OCI-LY7 (cell line): Measurements from ENCODE around the gene VAMP8. TPM values are rescaled to one million over a fixed set of nuclear protein-coding genes. Genes with fewer than 3 reads are reported as not detected.

Experiments
- BruUV-seq: library from RNA; stranded (reverse); fragments of 400-500 nt; replicated peaks from 2 replicates; lab custom pipeline; 2021; lab: Mats Ljungman, UMichigan
- CTCF ChIA-PET: fragments of 300-600 bp; sonication (Branson Sonifier 250); formaldehyde crosslinking; loops from one replicate; lab custom pipeline; 2022; ENCODE audit warnings: antibody characterized with exemption; ENCODE audit not compliant: unreplicated experiment; lab: Charles Lee
- POLR2A ChIA-PET: fragments of 300-600 bp; sonication (Branson Sonifier 250); formaldehyde crosslinking; loops from one replicate; lab custom pipeline; 2022; ENCODE audit warnings: antibody characterized with exemption; lab: Charles Lee
- DNase-seq: peaks from one replicate; pipeline ENCODE4 v3.0.0-alpha.2; 2015; ENCODE audit warnings: low spot score
- H2AFZ ChIP-seq: fragments of 200-600 bp; sonication (generic), shearing (Covaris generic); 2 replicates; pipeline ENCODE4 v1.6.1; 2014; ENCODE audit warnings: mild to moderate bottlenecking, antibody characterized with exemption, low read length, moderate library complexity
- H3K27ac ChIP-seq: fragments of 200-600 bp; sonication (generic); 2 replicates; pipeline ENCODE4 v1.5.1; 2014; ENCODE audit warnings: mixed run types, low read depth, mild to moderate bottlenecking, moderate library complexity, low read length, inconsistent platforms; ENCODE audit not compliant: poor library complexity, severe bottlenecking
- H3K36me3 ChIP-seq: fragments of 200-600 bp; sonication (generic); 2 replicates; pipeline ENCODE4 v1.6.1; 2014; ENCODE audit warnings: mild to moderate bottlenecking, antibody characterized with exemption, low read length, moderate library complexity, mixed read lengths; ENCODE audit not compliant: insufficient read depth
- H3K4me1 ChIP-seq: fragments of 200-600 bp; sonication (generic); 2 replicates; pipeline ENCODE4 v1.5.1; 2014; ENCODE audit warnings: mild to moderate bottlenecking, low read length; ENCODE audit not compliant: insufficient read depth, poor library complexity, severe bottlenecking
- H3K4me2 ChIP-seq: fragments of 200-600 bp; sonication (generic); 2 replicates; pipeline ENCODE4 v1.6.1; 2014; ENCODE audit warnings: mild to moderate bottlenecking, low read length
- H3K4me3 ChIP-seq: fragments of 200-600 bp; sonication (generic); 2 replicates; pipeline ENCODE4 v1.5.1; 2014; ENCODE audit warnings: mild to moderate bottlenecking, low read depth, low read length; ENCODE audit not compliant: poor library complexity, severe bottlenecking
- H3K79me2 ChIP-seq: fragments of 200-600 bp; sonication (generic); 2 replicates; pipeline ENCODE4 v1.6.1; 2016; ENCODE audit warnings: low read depth, mild to moderate bottlenecking, low read length, moderate library complexity, mixed read lengths; ENCODE audit not compliant: insufficient read depth
- H3K9me2 ChIP-seq: fragments of 200-600 bp; sonication (generic); 2 replicates; pipeline ENCODE4 v1.6.1; 2016; ENCODE audit warnings: mild to moderate bottlenecking, low read length, mixed read lengths; ENCODE audit not compliant: insufficient read depth
- H3K9me3 ChIP-seq: fragments of 200-600 bp; sonication (generic); 2 replicates; pipeline ENCODE4 v1.6.1; 2014; ENCODE audit warnings: mild to moderate bottlenecking, mixed run types, low read length, mixed read lengths
- H4K20me1 ChIP-seq: fragments of 200-600 bp; sonication (generic); 2 replicates; pipeline ENCODE4 v1.6.1; 2014; ENCODE audit warnings: mild to moderate bottlenecking, antibody characterized with exemption, low read length, moderate library complexity, mixed read lengths; ENCODE audit not compliant: insufficient read depth
- EZH2phosphoT487 ChIP-seq: fragments of 200-600 bp; sonication (generic); IDR thresholded peaks from 2 replicates; pipeline ENCODE4 v1.6.1; 2018; ENCODE audit warnings: low read depth, borderline replicate concordance, mild to moderate bottlenecking, mixed run types, antibody characterized with exemption, low read length, moderate library complexity, mixed read lengths
- intact Hi-C: fragments of 100-400 bp; cut with micrococcal nuclease; formaldehyde crosslinking; loops from one replicate; pipeline ENCODE4 v1.10.0; 2022; ENCODE audit not compliant: unreplicated experiment
- total RNA-seq, 2 experiments: library from RNA; depleted of rRNA in 1 of 2; stranded (reverse); fragments of >200 nt in 1 of 2; shearing (Covaris generic) in 1 of 2; gene quantifications; 2 replicates each; pipeline ENCODE4 v1.2.3, GENCODE V29; 2014 to 2022
- TF ChIP-seq, protein P1 (sequence below): fragments of 200-600 bp; sonication (generic); conservative IDR thresholded peaks from 2 replicates; pipeline ENCODE4 v1.5.1; 2014; ENCODE audit warnings: mild to moderate bottlenecking, antibody characterized with exemption, low read length, moderate library complexity, mixed read lengths

Gene VAMP8
- total RNA-seq, 2 experiments from 2014 or later, result 112 to 152 TPM

DNA sequence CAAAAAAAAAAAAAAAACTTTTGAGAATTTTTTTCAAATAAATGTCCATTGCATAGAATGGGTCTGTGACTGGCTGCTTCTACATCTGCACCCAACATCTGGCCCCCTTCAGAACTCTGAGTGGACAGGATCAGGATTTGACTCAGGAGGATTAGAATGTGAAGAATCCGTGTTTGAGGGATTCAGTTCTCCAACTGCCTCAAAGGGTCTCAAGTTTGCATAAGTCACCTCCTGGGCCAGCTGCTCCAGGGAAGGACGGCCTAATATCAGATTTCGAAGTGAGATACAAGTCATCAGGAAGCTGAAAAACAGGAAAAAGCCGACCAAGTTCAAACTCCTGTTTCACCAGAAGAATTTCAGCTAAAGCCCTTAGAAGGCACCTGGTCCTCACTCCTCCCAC, 27.6 kb upstream of the VAMP8 start:
- Histone ChIP-seq H3K9me3 (no peaks in the 10 kb centered on the region), H3K27ac (no peak overlapping the region), H2AFZ (no peak overlapping the region), H3K36me3 (peaks cover 83% of the 10 kb centered on the region), H4K20me1 (no peaks in the 10 kb centered on the region; the same call in 1 of the 2 replicates), H3K4me1 (no peaks in the 10 kb centered on the region), H3K4me2 (no peak overlapping the region), H3K79me2 (no peaks in the 10 kb centered on the region), H3K9me2 (no peaks in the 10 kb centered on the region), H3K4me3 (no peak overlapping the region)
- TF ChIP-seq, protein P1, sequence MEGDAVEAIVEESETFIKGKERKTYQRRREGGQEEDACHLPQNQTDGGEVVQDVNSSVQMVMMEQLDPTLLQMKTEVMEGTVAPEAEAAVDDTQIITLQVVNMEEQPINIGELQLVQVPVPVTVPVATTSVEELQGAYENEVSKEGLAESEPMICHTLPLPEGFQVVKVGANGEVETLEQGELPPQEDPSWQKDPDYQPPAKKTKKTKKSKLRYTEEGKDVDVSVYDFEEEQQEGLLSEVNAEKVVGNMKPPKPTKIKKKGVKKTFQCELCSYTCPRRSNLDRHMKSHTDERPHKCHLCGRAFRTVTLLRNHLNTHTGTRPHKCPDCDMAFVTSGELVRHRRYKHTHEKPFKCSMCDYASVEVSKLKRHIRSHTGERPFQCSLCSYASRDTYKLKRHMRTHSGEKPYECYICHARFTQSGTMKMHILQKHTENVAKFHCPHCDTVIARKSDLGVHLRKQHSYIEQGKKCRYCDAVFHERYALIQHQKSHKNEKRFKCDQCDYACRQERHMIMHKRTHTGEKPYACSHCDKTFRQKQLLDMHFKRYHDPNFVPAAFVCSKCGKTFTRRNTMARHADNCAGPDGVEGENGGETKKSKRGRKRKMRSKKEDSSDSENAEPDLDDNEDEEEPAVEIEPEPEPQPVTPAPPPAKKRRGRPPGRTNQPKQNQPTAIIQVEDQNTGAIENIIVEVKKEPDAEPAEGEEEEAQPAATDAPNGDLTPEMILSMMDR, result no peak
- TF ChIP-seq EZH2phosphoT487, result no peak
- DNase-seq, result no peak
- ChIA-PET CTCF (interaction anchor here (0.6 to 2.7 kb wide), 2 partner anchors 113 to 130 kb away, joined by 4 to 7 read pairs; no protein-coding TSS in a partner anchor), POLR2A (interaction anchor here (0.6 to 5.3 kb wide), 6 partner anchors 9 to 167 kb away, joined by 3 to 48 read pairs (median 6); partner anchors contain the start of gene MAT2A)
- intact Hi-C loops, result no loop called here
- BruUV-seq, result no TSS peak

DNA sequence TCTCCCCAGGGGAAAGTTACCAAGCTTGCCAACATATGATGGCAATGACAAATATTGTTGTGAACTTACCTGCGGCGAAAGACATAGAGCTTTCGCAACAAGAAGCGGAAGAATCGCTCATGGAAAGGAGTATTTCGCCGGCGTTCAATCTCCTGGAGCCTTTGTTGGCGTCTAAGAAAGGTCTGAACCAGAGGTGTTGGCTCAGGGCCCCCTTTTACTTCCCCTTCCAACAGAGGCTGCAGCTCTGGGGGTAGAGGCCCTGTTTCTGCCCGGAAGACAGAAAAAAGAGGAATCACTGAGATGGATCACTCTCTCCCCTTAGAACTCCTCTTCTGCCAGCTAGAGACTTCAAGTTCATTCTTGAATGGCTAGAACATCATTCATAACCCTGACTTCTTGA, 26.9 kb upstream of the VAMP8 start:
- H4K20me1 ChIP-seq, result no peaks in the 10 kb centered on the region; the same call in 1 of the 2 replicates
- peaks cover 83% of the 10 kb centered on the region for H3K36me3 ChIP-seq
- H3K4me2 ChIP-seq, result no peak overlapping the region
- H3K79me2 ChIP-seq, result no peaks in the 10 kb centered on the region
- intact Hi-C loops, result no loop called here
- no TSS peak for BruUV-seq
- no peak overlapping the region for H3K4me3 ChIP-seq
- no peaks in the 10 kb centered on the region for H3K4me1 ChIP-seq
- CTCF ChIA-PET, result interaction anchor here (0.6 to 2.7 kb wide), 2 partner anchors 113 to 131 kb away, joined by 4 to 7 read pairs; no protein-coding TSS in a partner anchor
- POLR2A ChIA-PET, result interaction anchor here (2.1 to 5.3 kb wide), 4 partner anchors 8 to 131 kb away, joined by 7 to 48 read pairs (median 10); partner anchors contain the start of genes GGCX, MAT2A and SH2D6
- no peak overlapping the region for H2AFZ ChIP-seq
- no peak for DNase-seq
- no peaks in the 10 kb centered on the region for H3K9me3 ChIP-seq
- TF ChIP-seq, protein P1, result no peak
- TF ChIP-seq EZH2phosphoT487, result no peak
- no peaks in the 10 kb centered on the region for H3K9me2 ChIP-seq
- no peak overlapping the region for H3K27ac ChIP-seq
